Fibroblast of skin of back (primary cell): ENCODE data around the gene CYP19A1.
A peak's percentile ranks its signal among the peaks of the same experiment; 100 is the strongest.

Experiments
- DNase-seq: peaks from one replicate; pipeline ENCODE4 v3.0.0-alpha.2; 2013

The CYP19A1 gene

DNA sequence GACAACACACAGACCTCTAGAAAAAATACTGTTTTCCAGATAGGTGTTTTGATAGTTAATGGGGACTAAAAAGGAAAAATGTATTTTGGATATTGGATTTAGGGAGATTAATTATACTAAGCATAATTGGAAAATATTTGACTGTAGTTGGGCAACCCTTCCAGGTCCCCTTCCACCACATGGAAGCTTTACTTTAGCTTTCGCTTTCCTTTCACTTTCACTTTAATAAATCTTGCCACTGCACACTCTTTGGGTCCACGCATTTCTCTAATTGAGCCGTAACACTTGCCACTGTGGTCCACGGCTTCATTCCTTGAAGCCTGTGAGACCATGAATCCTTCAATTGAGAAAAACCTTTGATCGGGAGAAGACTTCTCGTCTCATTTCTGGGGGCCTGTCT, 18.6 kb upstream of the CYP19A1 start:
- DNase-seq = no peak

DNA sequence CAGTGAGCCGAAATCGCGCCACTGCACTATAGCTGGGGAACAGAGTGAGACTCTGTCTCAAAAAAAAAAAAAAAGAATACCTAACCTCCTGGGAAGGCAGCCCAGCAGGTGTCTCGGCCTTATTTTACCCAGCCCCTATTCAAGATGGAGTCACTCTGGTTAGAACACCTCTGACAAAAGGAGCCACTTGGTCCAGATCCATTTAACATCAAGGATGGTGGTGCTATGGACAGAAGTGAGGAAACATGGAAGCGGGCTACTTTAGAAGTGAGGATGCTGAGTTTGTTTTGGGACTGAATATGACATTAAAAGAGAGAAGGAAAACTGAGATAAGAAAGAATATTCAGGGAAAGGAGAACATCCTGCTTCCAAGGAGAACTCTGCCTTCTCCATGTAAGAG, 17.8 kb upstream of the CYP19A1 start:
- no peak for DNase-seq

DNA sequence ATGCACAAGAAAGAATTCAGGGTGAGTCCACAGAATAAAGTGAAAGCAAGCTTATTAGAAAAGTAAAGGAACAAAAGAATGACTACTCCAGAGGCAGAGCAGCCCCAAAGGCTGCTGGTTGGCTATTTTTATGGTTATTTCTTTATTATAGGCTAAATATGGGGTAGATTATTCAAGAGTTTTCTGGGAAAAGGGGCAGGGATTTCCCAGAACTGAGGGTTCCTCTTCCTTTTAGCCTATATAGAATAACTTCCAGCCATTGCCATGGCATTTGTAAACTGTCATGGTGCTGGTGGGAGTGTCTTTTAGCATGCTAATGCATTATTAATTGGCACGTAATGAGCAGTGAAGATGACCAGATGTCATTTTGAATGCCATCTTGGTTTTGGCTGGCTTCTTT, 16.7 kb upstream of the CYP19A1 start:
- no peak for DNase-seq

DNA sequence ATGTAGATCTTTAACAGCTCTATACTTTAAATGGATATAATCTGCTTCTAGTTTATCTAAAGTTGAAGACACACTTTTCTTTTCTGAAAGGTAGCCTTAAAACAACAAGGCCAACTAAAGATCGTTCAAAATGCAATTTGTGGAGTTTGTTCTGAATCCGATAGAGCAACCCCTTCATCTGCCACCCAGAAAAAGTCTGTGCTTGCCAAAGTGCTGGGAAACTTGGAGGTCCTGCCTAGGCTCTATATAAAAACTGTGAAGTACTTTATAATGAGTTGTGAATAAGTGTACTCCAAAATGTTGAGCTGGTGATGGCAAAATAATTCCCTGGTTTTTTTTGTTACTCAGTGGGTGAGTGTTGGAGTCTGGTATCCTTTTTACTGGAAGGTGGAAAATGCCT, 15.6 kb upstream of the CYP19A1 start:
- no peak for DNase-seq

DNA sequence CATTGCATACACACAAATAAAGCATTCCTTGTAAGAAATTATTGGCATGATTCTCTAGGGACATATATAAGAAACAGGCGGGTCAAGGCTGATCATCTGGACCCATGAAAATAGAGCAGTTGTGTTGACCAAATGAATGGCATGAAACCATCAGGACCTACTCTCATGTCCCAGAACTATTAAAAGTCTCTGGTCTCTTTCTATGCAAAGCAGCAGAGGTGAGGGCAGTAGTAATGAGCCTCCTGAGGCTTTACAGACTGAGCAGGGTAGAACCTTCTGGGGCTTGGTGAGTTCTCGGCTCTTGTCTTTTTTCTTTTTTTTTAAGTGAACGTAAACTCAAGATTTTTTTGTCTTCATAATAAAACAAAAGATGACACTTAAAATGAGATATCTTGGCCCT, 12.3 kb upstream of the CYP19A1 start:
- DNase-seq = no peak

DNA sequence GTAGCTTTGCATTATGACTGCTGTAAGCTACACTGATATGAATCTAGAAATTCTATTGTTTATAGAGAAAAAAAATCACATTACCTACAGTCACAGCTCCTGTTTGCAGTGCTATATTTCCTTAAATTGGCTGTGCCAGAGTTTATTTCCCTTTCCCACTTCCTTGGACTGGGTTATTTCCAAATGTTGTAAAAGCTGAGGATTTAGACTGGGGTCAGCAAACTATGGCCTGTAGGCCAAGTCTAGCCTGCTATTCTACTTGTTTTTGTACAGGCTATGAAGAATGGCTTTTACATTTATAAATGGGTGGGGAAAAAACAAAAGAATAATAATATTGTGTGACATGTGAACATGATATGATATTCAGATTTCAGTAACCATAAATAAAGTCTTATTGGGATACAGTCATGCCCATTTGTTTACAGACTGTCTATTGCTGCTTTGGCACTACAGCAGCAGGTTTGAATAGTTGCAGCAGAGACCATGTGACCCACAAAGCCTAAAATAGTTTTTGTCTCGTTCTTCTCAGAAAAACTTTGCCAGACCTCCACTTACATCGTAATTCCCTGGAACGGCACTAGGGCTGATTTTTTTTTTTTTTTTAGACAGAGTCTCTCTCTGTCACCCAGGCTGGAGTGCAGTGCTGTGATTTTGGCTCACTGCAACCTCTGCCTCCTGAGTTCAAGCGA, 10.9 kb upstream of the CYP19A1 start:
- no peak for DNase-seq

DNA sequence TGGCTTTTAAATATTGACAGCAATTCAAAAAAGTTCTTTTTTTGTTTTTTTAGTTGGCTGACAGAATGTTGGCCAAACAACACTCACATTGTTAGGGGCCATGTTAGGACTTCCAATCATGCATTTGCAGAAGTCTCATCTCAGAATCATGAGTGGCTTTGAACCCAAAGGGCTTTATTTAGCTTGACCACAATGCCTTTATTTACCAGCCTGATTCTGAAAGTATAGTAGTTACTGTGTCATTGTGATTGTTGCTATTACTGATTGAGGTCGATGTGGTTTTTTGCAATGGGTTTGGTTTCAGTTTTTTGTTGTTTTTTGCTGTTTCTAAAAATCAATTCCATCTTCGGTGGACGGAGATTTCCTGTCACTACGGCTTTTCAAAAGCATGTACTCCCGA, 10.3 kb upstream of the CYP19A1 start:
- no peak for DNase-seq

DNA sequence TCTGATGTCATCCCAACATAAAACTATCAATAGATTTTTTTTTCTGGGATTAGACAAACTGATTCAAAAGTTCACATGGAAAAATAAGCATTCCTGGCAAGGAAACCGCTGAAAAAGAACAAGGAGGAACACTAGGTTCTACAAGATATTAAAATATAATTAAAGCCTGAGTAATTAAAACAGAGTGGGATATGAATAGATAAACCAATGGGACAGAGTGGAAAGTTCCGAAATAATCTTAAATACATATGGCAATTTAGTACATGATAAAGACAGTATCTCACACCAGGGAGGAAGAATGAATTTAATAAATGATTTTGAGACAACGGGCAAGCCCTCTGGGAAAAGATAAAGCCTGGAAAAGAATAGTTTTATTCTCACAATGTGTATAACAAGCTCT, 7.7 kb upstream of the CYP19A1 start:
- DNase-seq = no peak

DNA sequence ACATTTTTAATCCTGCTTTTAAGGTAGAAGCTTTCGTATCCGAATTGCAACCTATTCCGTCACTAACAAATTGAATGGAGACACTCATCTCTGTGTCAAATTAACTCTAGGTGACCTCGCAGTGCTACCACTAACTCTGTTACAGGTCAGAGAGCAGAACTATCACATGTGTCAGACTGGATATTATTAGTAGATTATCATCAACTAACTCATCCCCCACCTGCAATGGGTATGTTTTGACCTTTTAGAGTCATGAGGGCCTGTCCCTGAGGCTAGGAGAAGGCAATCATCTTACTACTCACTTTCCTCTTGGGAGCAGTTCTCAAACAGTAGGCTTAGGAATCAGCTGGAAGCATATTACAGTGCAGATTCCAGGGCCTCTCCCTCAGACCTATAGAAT, 5.1 kb upstream of the CYP19A1 start:
- no peak for DNase-seq

DNA sequence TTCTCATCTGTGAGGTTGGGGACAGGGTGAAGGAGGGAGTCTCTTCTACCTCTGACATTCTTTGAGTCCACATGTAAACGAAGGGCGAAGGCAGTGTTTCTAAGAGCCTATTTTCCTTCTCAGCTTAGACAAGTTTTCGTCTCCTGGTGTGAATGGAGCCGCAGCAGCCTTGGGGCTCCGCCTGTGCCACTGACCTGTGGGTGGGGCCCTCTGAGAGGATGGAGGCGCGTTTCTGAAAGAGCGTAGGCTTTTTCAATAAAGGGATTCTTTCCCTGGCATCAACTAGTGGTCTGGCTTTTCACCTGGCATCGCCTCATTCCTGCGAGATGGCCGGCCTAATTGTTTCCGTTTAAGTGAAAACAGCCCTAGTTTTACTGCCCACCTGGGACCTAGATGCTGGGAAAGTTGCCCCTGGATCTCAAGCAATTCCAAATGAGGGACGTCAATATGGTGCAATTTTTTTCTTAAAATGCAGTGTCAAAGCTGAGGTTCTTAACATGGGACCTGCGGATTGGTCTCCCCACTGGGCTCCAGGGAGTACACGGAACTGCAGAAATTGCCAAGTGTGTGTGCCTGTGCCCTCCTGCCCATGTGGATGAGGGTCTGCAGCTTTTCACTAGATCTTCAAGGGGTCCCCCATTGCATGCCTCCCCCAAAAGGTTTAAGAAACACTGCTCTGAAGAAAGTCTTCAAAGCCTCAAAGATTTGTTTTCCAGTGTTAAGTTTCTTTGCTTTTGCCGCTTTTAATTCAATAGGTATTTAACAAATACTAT, 4.0 kb upstream of the CYP19A1 start:
- no peak for DNase-seq

DNA sequence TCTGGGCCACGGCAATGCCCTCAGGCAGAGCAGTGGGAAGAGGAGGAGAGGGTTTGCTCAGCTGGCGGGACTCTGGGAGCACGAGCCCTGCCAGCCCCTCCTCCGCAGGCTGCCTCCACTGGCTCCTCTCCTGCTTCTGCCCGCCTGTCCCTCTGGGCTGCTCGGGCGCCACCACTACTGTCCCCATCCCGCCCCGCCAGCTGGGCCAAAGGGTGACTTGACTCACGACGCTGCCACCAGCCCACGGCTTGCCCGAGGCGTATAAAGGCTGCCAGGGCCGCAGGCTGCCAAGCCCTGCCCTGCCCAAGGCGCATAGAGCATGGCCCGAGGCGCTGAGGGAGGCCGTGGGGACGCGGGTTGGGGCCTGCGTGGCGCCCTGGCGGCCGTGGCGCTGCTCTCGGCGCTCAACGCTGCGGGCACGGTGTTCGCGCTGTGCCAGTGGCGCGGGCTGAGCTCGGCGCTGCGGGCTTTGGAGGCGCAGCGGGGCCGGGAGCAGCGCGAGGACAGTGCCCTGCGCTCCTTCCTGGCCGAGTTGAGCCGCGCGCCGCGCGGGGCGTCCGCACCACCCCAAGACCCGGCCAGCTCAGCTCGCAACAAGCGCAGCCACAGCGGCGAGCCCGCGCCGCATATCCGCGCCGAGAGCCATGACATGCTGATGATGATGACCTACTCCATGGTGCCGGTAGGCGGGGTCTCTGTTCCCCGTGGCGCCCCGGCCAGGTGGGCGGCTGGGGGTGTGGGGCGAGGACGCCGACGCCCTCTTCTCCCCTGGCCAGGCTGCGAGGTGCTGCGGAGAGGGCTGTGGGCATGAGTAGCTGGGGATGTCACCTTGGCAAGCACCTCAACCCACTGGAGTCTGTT, 3.2 kb upstream of the CYP19A1 start, which contains the start of gene GLDN:
Gene GLDN, plus strand, starts transcription at position 290 of the 861 bp plus-strand sequence. Its CDS starts 30 bp downstream, at position 320.
- DNase-seq = peak; percentile 18

DNA sequence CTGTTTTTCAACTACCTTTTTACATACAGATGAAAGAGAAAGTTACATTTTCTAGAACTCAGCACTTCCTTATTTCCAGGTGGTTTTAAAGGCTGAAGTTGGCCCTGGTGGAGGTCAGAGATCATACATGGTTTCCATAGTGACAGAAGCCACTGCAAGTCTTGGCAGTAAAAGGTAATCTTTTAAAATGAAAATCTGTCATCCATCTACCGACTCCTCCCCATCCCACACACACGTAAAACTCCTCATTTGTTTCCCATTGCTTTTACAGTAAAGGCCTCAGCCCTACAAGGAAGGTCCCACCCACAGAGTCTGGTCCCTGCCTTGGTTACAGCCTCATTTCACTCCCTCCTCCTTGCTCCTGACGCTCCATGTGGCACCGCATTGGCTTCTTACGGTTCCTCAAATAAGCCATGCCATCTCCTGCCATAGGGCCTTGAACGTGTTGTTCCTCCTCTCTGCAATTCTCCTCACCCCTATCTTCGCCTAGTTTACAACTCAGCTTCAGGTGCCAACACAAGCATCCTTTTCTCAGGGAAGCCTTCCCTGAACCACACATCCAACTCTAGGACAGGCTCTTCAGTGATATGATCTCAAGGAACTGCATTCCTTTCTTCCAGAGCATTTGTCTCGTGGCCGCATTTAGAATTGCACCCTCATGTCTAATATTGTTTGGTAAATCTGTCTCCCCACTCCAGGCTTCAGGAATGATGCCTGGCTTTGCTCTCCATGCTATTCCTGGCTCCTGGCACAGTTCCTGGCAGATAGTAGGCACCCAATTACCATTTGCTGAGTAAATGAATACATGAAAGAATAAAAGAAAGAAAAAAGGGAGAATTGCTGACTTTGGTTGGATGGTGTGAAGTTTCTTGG, 2.6 kb downstream of the CYP19A1 start:
- DNase-seq = no peak

DNA sequence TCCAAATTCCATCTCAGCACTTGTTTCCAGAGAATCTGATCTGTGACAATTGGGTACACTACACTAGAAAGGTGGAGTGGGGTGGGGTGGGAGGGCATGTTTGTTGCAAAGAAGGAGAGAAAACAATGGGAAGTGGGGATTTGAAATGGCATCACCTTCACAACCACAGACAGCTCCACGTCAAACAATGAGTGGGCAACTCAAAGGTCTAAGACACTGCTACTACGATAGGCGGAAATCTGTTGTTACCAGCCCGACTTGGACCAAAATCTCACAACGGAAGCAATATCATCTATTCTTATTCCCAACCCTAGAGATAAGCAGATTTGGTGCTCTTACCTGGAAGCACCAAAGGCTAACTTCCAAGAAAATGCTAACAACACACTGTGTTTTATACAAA, 3.3 kb downstream of the CYP19A1 start:
- no peak for DNase-seq

DNA sequence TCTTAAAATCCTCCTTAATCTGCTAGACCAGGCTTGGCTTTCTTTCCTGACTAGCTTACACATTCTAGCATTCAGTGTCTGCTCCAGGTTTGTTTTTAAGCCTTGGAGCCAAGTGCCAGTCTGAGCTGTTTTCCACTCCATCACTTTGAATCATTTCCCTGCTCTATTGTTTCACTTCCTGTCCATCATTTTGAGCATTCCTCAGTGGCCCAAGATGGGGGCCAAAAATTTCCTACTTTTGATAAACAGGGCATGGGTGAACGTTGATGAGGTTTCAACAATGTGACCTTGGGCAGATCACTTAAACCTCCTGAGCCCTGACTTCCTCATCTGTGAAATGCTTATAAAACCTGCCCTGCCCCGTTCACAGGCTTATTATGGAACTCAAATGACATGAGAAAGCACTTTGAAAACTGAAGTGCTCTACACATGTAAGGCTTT, 4.4 kb downstream of the CYP19A1 start:
- DNase-seq = no peak

DNA sequence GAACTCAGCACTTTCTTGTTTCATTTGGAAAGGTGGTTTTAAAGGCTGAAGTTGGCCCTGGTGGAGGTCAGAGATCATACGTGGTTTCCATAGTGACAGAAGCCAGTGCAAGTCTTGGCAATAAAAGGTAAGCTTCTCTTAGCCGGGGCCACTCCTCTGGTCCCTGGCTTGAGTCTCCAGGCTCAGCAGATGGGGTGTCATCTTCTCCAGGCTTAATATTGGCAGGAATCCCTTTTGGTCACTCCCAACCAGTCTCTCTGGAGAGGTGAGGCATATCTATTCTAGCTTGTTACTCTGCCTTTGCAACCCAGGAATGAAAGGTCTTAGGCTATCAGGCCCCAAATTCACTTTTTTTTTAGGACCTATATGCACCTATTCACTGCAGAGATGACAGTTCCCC, 4.8 kb downstream of the CYP19A1 start:
- no peak for DNase-seq

DNA sequence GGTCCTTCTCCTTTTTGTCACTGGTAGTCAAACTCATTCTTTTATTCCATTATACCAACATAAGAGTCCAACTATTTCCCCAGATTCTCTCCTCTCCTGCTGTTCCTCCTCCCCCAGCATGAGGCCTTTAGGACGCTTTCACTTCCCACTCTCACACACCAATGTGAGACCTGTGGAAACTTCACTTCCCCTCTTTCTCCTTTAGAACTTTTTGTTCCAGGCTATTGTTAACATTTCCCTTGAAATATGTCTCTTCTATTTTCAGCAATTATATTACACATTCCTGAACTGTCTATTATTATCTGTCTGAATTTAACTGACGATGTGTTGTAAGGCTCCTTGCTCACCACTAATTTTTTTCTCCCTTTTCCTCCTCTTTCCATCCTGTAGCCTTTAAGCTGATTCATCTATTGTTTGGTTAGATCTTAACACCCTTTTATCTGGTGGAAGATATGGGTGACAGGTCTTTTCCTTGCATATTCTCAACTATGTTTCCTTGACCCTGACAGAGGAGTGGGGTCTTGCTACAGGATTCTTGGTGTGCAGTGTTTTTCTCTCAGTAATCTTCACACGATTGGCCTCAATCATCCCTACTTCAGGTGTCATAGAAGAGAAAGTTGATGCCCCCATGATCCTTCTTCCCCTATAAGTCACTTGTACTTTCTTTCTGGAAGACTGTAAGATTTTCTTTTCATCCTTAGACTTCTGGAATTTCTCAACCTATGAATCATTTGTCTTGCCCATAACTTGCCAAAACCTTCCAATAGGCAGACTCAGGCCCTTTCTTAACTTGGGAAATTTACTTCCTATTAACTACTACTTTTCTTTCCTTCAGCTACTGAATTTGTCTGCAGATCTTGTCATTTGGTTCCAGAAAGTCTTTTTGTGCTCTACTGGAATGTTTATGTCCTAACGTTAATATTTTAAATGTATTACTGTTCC, 5.9 kb downstream of the CYP19A1 start:
- no peak for DNase-seq

DNA sequence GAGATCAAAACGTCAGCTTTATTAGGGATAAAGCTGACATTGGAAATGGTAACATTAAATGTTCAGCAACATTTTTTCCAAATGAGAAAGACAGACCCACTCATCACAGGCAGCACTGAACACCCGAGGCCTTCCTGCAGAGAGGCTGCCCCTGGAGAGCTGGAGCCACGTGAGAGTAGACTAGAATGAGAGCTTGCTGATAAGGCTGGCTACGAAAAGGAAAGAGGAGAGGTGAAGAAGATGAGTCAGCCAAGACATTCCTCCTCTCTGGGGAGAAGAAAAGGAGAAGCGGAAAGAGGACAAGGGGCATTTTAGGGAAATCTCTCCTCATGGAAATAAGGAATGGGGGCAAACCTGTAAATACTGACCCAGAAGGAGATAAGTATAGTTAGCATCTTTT, 7.3 kb downstream of the CYP19A1 start:
- peak; percentile 15 for DNase-seq

DNA sequence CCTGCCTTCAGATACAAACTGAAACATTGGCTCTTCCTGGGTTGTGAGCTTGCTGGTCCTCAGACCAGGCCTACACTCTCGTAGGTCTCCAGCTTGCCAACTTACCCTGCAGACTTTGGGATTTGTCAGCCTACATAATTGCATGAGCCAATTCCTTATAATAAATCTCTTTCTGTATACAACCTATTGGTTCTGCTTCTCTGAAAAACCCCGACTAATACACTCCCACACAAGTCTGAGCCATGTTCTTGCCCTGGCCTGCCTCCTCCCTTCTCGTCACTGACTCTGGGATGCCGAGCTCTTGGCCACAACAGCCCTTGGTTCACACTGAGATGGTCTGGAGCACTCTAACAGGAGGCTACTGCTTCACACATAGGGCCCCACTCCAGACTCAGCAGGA, 9.5 kb downstream of the CYP19A1 start:
- DNase-seq = no peak

DNA sequence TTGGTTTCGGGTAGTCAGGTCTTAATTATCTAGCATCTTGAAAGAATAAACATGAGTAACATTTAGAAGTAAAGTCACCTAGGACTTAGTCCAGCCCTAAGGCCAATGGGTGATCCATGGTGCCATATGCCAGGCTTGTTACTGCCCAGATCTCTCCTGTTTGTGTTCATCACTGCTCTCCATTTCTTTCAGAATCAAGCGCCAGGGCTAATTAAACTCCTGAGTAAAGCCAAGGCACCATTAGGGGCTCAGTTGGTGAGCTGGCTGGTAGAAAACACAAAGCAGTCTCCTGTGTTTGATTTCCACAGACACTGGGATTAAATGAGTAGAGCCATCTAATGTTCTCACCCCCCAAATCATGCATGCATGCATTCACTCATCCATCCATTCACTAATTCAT, 11.3 kb downstream of the CYP19A1 start:
- no peak for DNase-seq

DNA sequence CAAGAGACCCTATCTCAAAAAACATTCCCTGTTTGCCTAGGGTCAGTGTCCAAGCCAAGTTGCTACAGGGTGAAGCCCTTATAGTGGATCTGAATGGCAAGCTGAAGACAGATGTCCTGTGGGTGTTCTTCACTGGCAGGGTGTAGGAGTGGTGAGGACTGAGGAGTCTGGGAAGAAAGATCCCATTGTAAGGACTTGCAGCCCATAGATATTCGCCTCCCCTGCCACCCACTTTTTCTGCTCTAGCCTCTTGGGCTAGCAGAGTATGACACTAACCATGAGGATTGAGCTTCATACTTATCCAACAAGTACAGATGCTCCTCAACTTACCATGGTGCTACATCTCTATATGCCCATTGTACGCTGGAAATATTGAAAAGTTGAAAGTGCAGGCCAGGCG, 13.2 kb downstream of the CYP19A1 start:
- DNase-seq = no peak

DNA sequence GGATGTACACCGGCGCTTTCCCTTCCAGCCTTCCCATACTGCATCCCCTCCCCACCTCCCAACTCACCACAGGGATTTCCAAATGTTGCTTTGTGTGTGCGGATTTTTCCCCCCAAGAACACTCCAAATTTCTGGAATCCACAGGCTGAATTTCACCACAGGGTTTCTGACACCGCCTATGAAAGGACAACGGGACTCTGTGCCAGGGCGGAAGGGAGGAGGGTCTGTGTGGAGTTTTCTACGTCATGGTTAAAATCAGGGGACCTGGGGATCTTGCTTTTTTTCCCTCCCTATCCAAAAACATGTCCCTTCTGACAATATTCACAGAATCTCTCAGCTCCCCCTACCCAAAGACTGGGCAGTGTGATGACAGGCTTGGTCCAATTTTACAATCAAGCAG, 14.6 kb downstream of the CYP19A1 start:
- DNase-seq = no peak
